Astrocyte of the cerebellum (primary cell): ENCODE measurements around the gene SASH3.

ENCODE experiments used
- DNase-seq: peaks from one replicate; pipeline ENCODE4 v3.0.0-alpha.2; 2011; ENCODE audit warnings: low read depth
- H3K4me3 ChIP-seq: 2 replicates; pipeline ENCODE4 v1.5.1; 2011; ENCODE audit warnings: mild to moderate bottlenecking, low read depth, low read length, moderate library complexity
- CTCF ChIP-seq: IDR thresholded peaks from 2 replicates; pipeline ENCODE4 v1.5.1; 2012; ENCODE audit warnings: low read length, low read depth, moderate library complexity, mild to moderate bottlenecking; ENCODE audit errors: missing control alignments
- in situ Hi-C: cut with HindIII; loops from 2 replicates; pipeline ENCODE4 v1.10.0; 2017; ENCODE audit warnings: low sequenced_read_pairs

Gene SASH3

GRCh38 chrX:129831091-129831885, 51.5 kb downstream of the SASH3 start:
- no peak for DNase-seq
- TF ChIP-seq CTCF, result no peak

GRCh38 chrX:129833153-129833990, 53.6 kb downstream of the SASH3 start:
- in situ Hi-C loops, result no loop called here
- H3K4me3 ChIP-seq, result no peak overlapping the region
- peak; percentile 48 for DNase-seq
- no peak for TF ChIP-seq CTCF

More at GRCh38 chrX:129831091-129831885, 51.5 kb downstream of the SASH3 start:
- no peak overlapping the region for H3K4me3 ChIP-seq
- in situ Hi-C loops, result no loop called here

GRCh38 chrX:129836827-129837226, 57.1 kb downstream of the SASH3 start:
- in situ Hi-C loops, result no loop called here
- TF ChIP-seq CTCF, result no peak
- DNase-seq, result no peak
- no peak overlapping the region for H3K4me3 ChIP-seq

GRCh38 chrX:129840344-129840743, 60.6 kb downstream of the SASH3 start:
- H3K4me3 ChIP-seq, result peak overlapping the region; percentile 6
- TF ChIP-seq CTCF, result no peak
- DNase-seq, result no peak
- in situ Hi-C loops, result no loop called here

- no peak for TF ChIP-seq CTCF
- no peak for DNase-seq
- H3K4me3 ChIP-seq, result peak overlapping the region; percentile 64
- in situ Hi-C loops, result no loop called here
Measured at GRCh38 chrX:129842510-129843208, 62.9 kb downstream of the SASH3 start.

GRCh38 chrX:129843209-129843458, 63.4 kb downstream of the SASH3 start:
- in situ Hi-C loops, result no loop called here
- DNase-seq, result no peak

More at GRCh38 chrX:129843209-129843458, 63.4 kb downstream of the SASH3 start:
- H3K4me3 ChIP-seq, result peak overlapping the region; percentile 64
- no peak for TF ChIP-seq CTCF
